ENCODE results near the gene RNF169. TPM values are rescaled to one million over a fixed set of nuclear protein-coding genes. Genes with fewer than 3 reads are reported as not detected.

Gene RNF169
- total and polyA plus RNA-seq, 2 donors (not counting 1 experiment from before 2014, with no cell fraction given), result 6.7 to 28.4 TPM

GRCh38 chr11:74842967-74843366 lies 94.3 kb downstream of the RNF169 start:
- no peaks in the 10 kb centered on the region for H3K27me3 Mint-ChIP-seq
- H4K20me1 ChIP-seq (ENCODE audit: control insufficient read depth, insufficient read depth, low read length, poor library complexity, severe bottlenecking), result no peaks in the 10 kb centered on the region
- H3K9me3 Mint-ChIP-seq (ENCODE audit: insufficient read depth), result no peaks in the 10 kb centered on the region
- no peaks in the 10 kb centered on the region for H3K79me2 ChIP-seq (ENCODE audit: control insufficient read depth, insufficient read depth, low read length)
- TF ChIP-seq EZH2 (IDR thresholded peaks at IDR 0.05; ENCODE audit: borderline replicate concordance, insufficient read depth, low read depth, low read length, poor library complexity, severe bottlenecking), result no peak
- TF ChIP-seq CTCF (IDR thresholded peaks at IDR 0.05), result no peak
- ChIA-PET CTCF (no interaction called here), POLR2A (no interaction called here)
- WGBS (ENCODE audit: insufficient coverage), result 95% methylated on average over 13 of the region's 13 CpGs
- peaks cover 0 to 35% of the 10 kb centered on the region in 2 experiments for H3K36me3 ChIP-seq (replicated peaks in 1 of 2; ENCODE audit: control extremely low read depth in 1 of 2, control insufficient read depth in 1 of 2, extremely low read depth in 1 of 2, insufficient read depth in 2 of 2, low read length in 1 of 2)
- DNase-seq, result no peak
- H3K27ac ChIP-seq (ENCODE audit: low read length in 2 of 2), result no peak overlapping the region
- H3K27ac Mint-ChIP-seq, result no peak overlapping the region
- intact Hi-C loops (cut with micrococcal nuclease), result no loop called here
- H3K4me2 ChIP-seq (replicated peaks; ENCODE audit: low read depth, low read length, poor library complexity, severe bottlenecking), result no peak overlapping the region
- H2AFZ ChIP-seq (ENCODE audit: insufficient read depth, low read depth, low read length, poor library complexity, severe bottlenecking), result no peak overlapping the region
- no peaks in the 10 kb centered on the region for H3K27me3 ChIP-seq (replicated peaks in 1 of 4; ENCODE audit: control extremely low read depth in 1 of 4, control insufficient read depth in 3 of 4, insufficient read depth in 4 of 4, low read length in 3 of 4)
- no peak overlapping the region for H3K4me3 Mint-ChIP-seq
- H3K4me3 ChIP-seq (ENCODE audit: control extremely low read depth in 1 of 5, extremely low read depth in 1 of 5, insufficient read depth in 1 of 5, low read depth in 2 of 5, low read length in 4 of 5), result no peak overlapping the region
- peaks cover 18% of the 10 kb centered on the region for H3K4me1 Mint-ChIP-seq
- H3K4me1 ChIP-seq (ENCODE audit: control insufficient read depth in 2 of 2, insufficient read depth in 2 of 2, low read length in 2 of 2), result peaks cover 8 to 9% of the 10 kb centered on the region in 2 donors
- H3K9me3 ChIP-seq (ENCODE audit: control extremely low read depth in 1 of 3, control insufficient read depth in 2 of 3, insufficient read depth in 1 of 3, low read length in 2 of 3), result no peaks in the 10 kb centered on the region
- no peak for ATAC-seq (ENCODE audit: low read depth)
- no peak overlapping the region for H3K9ac ChIP-seq (ENCODE audit: low read length)

GRCh38 chr11:74844072-74844471 lies 95.4 kb downstream of the RNF169 start:
- H3K36me3 ChIP-seq (replicated peaks in 1 of 2; ENCODE audit: control extremely low read depth in 1 of 2, control insufficient read depth in 1 of 2, extremely low read depth in 1 of 2, insufficient read depth in 2 of 2, low read length in 1 of 2), result peaks cover 0 to 28% of the 10 kb centered on the region in 2 experiments
- WGBS (ENCODE audit: insufficient coverage), result 80% methylated on average over 1 of the region's 3 CpGs
- no peaks in the 10 kb centered on the region for H4K20me1 ChIP-seq (ENCODE audit: control insufficient read depth, insufficient read depth, low read length, poor library complexity, severe bottlenecking)
- no peak overlapping the region for H2AFZ ChIP-seq (ENCODE audit: insufficient read depth, low read depth, low read length, poor library complexity, severe bottlenecking)
- H3K79me2 ChIP-seq (ENCODE audit: control insufficient read depth, insufficient read depth, low read length), result no peaks in the 10 kb centered on the region
- H3K27me3 Mint-ChIP-seq, result no peaks in the 10 kb centered on the region
- H3K27ac ChIP-seq (ENCODE audit: low read length in 2 of 2), result no peak overlapping the region
- POLR2A ChIA-PET, result no interaction called here
- CTCF ChIA-PET, result interaction anchor here (1.2 kb wide), 1 partner anchor 141 kb away, joined by 3 read pairs; no protein-coding TSS in a partner anchor
- intact Hi-C loops (cut with micrococcal nuclease), result no loop called here
- H3K9me3 ChIP-seq (ENCODE audit: control extremely low read depth in 1 of 3, control insufficient read depth in 2 of 3, insufficient read depth in 1 of 3, low read length in 2 of 3), result no peaks in the 10 kb centered on the region
- H3K4me1 ChIP-seq (ENCODE audit: control insufficient read depth in 2 of 2, insufficient read depth in 2 of 2, low read length in 2 of 2), result peaks cover 8 to 9% of the 10 kb centered on the region in 2 donors
- no peak overlapping the region for H3K27ac Mint-ChIP-seq
- H3K4me2 ChIP-seq (replicated peaks; ENCODE audit: low read depth, low read length, poor library complexity, severe bottlenecking), result no peak overlapping the region
- no peak overlapping the region for H3K4me3 ChIP-seq (ENCODE audit: control extremely low read depth in 1 of 5, extremely low read depth in 1 of 5, insufficient read depth in 1 of 5, low read depth in 2 of 5, low read length in 4 of 5)
- TF ChIP-seq EZH2 (IDR thresholded peaks at IDR 0.05; ENCODE audit: borderline replicate concordance, insufficient read depth, low read depth, low read length, poor library complexity, severe bottlenecking), result no peak
- TF ChIP-seq CTCF (IDR thresholded peaks at IDR 0.05), result no peak
- peaks cover 19% of the 10 kb centered on the region for H3K4me1 Mint-ChIP-seq
- H3K9ac ChIP-seq (ENCODE audit: low read length), result no peak overlapping the region
- no peak overlapping the region for H3K4me3 Mint-ChIP-seq
- no peaks in the 10 kb centered on the region for H3K9me3 Mint-ChIP-seq (ENCODE audit: insufficient read depth)
- DNase-seq (no peak), ATAC-seq (ENCODE audit: low read depth) (no peak)
- H3K27me3 ChIP-seq (replicated peaks in 1 of 4; ENCODE audit: control extremely low read depth in 1 of 4, control insufficient read depth in 3 of 4, insufficient read depth in 4 of 4, low read length in 3 of 4), result no peaks in the 10 kb centered on the region
